Neural progenitor cell (in vitro differentiated cells): ENCODE results near the gene TCFL5.

ENCODE experiments used
- CTCF ChIP-seq: fragments of 200-600 bp; sonication (generic); IDR thresholded peaks from 2 replicates; pipeline ENCODE4 v1.5.1; 2017; ENCODE audit warnings: antibody characterized with exemption, mild to moderate bottlenecking
- EZH2phosphoT487 ChIP-seq: fragments of 200-600 bp; sonication (generic); IDR thresholded peaks from 2 replicates; pipeline ENCODE4 v1.6.1; 2017; ENCODE audit warnings: antibody characterized with exemption

GRCh38 chr20:62804021-62804626 is 57.5 kb downstream of the TCFL5 start:
- TF ChIP-seq CTCF, result no peak
- no peak for TF ChIP-seq EZH2phosphoT487
